HG02642 (cell line): ENCODE measurements around the gene HPCAL1.
"Not testable (repeated sequence)": the region's sequence is repeated elsewhere in the genome, so short reads cannot be mapped to it uniquely, and the experiment has no call there.

ENCODE experiments used
- ATAC-seq: cut with Tn5 transposase; IDR thresholded peaks from one replicate; pipeline ENCODE4 v1.9.1; 2021; ENCODE audit warnings: mild to moderate bottlenecking; ENCODE audit not compliant: unreplicated experiment, poor library complexity

The HPCAL1 gene

DNA sequence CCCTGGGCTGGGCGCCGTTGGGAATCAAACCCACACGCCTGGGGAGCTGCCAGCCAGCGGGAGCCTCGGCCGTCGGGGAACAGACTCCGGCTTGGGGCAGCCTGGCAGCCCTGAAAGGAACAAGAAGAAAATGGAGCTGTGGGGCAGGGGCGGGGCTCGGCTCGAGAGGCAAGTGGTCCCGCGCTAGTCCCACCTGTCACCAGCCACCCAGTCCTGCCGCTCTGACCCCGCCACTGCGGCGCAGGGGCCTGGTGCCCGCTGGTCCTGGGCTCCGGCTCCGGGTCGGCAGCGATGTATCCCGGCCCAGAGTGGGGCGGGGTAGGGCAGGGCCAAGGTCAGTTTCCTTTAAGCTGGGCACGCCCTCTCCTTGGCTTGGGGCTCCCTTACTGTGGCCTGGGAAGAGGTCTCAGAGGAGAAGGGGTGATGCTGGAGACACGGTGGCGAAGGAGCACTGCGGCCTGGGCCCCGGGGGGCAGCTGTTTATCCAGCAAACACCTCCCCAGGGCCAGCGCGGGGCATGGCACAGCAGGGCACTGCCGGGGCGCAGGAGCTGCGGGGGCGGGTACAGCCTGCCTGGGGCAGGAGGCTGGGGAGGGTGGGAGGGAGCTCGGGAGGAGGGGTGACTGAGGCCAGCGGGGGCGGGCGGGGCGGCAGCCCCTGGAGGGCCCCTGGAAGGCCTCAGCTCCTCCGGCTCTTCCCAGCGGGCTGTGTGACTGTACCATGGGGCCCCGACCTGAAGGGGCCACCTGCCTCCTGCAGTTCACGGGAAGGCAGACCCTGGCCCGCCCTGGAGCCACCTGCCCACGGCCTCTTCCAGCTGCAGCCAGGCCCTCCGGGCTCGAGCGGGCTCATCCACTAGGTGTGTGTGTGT, 129.8 kb downstream of the HPCAL1 start:
- ATAC-seq: peak; percentile 70

DNA sequence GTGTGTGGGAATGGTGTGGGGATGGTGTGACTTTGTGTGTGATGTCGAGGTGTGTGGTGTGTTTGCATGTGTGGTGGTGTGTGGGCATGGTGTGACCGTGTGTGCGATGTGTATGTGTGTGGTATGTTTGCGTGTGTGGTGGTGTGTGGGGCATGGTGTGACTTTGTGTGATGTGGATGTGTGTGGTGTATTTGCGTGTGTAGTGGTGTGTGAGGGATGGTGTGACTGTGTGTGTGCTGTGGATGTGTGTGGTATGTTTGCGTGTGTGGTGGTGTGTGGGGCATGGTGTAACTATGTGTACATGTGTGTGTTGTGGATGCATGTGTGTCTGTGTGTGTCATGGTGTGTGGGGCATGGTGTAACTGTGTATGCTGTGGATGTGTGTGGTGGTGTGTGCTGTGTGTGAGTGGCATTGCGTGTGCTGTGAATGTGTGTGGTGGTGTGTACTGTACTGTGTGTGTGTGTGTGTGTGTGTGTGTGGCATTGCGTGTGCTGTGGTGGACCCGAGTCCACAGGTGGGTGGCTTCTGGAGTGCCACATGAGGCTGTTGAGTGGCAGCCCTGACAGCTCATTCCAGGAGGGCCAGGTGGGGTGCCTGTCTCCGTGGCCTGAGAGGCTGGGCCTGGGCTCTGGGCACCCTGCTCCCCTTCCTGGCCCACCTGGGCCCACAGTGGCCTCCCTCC, 130.7 kb downstream of the HPCAL1 start:
- ATAC-seq: no peak

DNA sequence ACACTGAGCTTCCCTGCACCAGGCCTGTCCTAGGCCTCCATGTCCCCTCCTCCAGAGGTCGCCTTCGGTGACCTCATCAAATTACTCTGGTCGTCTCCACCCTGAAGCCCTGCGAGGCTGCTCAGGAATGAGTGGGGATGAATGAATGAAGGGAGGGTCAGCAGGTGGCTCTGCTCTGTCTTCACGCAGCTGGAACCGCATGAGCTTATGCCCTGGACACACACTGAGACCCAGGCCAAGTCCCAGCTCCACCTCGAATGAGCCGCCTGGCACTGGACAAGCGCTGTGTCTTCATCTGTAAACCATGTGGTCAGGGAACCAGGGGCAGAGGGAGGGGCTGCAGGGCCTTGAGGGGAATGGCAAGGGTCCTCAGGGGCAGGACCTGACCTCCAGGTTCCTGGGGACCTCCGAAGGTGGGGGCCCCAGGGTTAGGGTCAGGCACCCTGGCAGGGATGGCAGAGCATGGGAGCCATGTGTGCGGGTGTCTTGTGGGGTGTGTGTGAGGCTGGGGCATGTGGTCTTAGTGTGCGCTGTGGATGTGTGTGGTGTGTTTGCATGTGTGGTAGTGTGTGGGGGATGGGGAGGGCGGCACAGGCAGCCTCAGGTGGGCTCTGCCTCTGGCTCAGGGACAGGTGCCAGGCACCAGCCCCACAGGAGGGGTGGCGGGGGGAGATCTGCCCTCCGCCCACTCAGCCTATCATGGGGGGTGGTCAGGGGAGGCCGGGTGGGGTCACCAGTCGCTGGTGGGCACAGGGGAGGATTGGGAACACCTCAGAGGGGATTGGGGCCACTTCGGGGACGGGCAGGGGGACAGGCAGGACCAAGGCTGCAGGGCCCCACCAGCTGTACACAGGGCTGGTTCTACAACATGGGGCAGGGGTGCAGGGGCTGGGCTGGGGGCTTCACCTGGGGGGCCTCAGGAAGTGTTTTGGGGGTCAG, 131.5 kb downstream of the HPCAL1 start:
- ATAC-seq: no peak

DNA sequence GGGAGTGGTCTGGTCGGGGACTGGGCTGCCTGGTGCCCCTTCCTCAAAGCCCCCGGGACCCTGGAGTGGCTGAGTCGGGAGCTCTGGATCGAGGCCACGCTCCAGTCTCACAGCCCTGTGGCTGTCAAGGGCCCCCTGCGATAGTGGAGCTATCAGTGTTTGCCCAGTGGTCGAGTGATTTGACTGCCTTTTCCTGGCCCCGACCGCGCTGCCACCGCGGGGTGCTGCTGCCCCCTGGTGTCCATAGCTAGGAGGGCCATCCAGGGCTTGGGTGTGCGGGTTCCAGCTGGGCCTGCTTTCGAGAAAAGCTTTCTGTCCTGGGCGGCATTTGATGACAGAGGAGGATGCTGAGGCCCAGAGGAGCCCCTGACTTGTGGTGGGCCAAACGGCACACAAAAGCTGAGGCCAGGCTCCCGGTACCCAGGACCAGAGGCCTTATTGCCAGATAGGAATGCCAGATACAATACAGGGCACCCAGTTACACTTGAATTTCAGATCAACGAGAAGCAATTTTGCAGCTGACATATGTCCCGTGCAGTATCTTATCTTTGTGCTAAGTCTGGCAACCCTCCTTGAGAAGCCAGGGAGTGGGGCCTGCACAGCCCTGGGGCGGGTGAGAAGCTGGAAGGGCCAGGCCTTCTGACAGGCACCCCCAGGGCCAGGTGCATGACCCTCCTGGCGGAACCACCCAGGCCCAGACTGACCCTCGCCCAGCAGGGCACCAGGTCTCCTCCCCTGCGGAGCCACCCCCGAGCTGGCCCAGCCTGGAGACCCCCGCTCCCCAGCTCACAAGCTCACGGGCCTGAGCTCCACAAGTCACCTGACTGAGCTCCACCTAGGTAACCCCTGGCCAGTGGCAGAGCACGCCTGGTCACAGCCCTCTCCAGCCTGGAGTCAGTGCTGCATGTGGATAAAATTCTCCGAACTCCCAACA, 132.4 kb downstream of the HPCAL1 start:
- ATAC-seq: peak; percentile 65

DNA sequence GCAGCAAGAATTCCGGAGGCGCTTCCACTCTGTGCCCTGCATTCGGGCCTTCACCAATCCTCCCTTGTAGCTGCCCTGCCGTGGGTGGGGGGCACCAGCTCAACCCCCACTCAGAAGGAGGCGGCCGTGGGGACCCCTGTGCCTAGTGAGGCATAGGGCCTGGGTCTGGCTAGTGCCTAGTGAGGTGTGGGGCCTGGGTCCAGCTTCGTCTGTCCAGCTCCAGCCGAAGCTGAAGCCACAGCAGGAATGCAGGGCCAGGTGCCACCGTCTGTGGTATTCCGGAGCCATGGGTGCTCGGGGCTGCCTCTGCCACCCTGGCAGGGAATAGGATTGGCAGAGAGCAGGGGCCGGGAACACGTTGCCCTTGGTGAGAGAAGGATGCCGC, 133.1 kb downstream of the HPCAL1 start:
- no peak for ATAC-seq

DNA sequence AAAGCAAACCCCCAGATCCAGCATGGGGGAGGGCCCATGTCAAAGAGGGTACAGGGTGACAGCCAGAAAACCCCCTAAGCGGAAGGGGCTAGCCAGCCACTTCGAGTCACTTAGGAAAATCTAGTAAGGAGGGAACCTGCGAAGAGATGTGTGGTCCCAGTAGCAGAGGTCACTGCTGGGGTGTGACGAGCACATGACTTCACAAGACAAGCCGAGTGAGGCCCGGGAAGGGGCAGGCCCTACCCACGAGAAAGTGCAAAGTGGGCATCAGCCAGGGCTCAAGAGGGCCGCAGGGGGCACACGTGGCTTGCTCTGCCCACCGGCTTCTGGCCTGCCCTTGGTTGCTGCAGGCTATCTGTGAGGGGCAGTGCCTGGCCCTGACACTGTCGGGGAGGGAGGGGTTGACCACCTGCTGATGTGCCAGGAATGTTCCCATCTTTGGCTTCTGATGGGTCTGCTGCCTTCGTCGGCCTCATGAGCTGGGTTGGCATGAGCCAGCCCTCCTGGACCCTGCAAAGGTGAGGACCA, 133.9 kb downstream of the HPCAL1 start:
- no peak for ATAC-seq

DNA sequence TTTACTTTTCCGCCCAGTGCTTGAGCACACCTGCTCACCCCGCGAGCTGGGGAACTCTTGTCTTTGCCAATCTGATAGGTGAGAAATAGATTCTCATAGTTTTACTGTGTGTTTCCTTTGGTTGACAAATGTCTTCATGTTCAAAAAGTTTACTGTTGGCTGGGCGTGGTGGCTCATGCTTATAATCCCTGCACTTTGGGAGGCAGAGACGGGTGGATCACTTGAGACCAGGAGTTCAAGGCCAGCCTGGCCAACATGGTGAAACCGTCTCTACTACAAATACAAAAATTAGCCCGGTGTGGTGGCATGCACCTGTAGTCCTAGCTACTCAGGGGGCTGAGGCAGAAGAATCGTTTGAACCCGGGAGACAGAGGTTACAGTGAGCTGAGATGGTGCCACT, 135.1 kb downstream of the HPCAL1 start:
- ATAC-seq: no peak

DNA sequence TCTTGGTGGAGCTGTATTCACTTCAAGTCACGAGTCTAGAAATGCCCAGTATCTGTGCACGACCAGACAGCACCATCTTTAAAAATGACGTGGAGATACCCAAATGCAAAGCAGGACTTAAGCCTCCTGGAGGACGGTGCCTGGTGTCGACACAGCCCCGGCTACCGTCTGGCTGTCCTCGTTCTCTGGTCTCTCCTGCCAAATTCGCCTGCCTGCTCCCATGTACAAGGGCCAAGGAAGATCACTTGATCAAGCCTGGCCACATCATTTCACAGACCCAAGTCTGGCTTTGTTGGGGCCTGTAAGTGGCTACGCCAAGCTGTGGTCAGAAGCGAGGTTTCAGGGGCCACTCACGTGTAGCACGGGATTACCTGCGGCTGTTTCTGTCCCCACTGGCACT, 136.0 kb downstream of the HPCAL1 start:
- ATAC-seq: no peak

DNA sequence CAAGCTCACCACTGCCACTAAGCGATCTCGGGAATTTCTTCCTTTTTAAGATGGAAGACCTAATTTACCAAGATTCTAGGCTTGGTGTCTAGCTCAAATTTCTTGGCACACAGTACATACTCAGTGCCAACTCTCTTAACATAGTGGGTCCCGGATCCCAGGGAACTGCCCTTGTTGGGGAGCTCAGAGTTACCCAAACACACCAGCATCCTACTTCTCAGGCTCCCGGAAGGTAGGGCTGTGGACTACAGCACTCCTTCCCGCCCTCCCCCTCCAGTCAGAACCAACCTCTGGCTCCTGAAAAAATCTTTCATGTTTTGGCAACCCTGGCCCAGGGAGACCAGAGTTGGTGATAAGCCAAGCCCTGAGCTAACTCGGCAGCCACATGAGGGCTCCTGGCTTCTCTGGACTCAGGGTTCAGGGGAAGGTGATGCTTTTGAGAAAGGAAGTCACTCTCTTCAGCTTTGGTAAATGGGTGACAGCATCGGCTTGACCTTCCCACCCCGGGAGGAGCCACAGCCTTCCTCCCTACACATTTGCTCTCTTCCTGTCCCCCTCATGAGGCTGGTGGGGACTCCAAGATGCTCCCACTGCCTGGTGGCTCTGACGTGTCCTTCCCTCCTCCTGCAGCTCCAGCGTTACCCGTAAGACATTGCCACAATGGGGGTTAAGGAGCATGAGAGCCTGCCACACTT, 136.6 kb downstream of the HPCAL1 start:
- no peak for ATAC-seq

DNA sequence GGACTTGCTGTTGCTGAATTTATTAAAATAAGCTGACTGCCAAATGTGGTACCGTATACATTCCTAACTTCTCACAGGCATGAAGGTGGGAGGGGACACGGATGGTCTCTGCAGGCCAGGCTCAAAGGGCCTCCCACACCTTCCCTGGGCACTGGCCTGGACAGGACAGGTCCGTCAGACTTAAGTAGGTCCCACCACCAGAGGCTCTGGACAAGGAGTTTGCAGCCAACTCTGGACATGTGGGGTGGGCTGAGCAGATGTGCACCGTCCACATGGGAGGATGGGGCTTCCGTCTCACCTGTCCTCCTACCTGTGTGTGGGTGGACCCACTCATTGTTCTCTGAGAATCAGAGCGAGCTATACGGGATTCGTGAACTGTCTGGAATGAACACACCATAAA, 137.3 kb downstream of the HPCAL1 start:
- no peak for ATAC-seq

DNA sequence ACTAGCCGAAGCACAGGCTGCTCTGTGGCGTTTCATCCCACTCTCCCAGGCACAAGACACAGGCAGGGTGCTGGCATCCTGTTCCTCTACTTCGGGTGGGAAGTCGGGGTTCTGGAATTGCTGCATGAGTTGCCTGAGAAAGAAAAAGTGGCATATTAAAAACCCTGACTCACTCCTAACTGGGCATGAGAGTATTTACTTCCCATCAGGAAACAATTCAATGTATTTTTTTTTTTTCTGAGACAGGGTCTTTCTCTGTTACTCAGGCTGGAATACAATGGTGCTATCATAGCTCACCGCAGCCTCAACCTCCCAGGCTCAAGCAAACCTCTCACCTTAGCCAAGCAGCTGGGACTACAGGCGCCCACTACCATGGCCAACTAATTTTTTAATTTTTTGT, 138.0 kb downstream of the HPCAL1 start:
- ATAC-seq: no peak

DNA sequence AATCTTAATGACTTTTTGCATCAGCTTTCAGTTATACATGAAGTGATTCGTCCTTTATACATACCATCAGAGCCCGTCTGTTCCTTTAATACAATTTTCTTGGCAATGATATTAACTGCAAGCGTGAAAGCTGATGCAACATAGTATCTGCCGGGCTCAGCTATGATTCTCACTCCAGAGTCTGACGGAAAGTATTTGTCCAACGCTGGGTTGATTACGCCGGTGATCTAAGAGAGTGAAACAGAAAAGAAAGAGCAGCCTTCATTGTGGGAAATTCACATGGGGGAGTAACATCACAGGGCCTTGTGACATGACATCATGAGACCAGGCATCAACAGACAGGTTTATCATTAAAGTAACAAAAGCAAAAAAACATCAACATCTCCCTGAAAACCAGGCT, 139.2 kb downstream of the HPCAL1 start:
- no peak for ATAC-seq

DNA sequence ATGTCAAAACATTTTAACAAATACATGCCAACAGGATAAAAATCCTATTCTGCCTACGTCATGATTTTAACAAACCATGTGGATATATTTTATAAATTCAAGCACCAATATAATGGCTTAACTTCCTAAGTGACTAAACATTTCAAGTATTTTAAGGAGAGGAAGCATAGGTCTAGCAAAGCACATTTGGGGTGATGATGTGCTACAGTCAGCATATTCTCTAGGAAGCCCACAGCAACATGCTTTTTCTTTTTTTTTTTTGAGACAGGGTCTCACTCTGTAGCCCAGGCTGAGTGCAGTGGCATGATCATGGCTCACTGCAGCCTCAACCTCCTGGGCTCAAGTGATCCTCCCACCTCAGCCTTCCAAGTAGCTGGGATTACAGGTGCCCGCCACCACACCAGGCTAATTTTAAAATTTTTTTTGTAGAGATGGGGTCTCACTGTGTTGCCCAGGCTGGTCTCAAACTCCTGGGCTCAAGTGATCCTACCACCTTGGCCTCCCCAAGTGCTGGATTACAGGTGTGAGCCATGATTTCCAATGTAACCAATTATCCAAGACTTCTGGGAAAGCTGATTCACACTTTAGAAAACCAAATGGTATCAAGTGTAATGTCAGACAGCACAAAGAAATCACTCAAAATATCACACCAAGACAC, 139.9 kb downstream of the HPCAL1 start:
- ATAC-seq: not testable (repeated sequence)

DNA sequence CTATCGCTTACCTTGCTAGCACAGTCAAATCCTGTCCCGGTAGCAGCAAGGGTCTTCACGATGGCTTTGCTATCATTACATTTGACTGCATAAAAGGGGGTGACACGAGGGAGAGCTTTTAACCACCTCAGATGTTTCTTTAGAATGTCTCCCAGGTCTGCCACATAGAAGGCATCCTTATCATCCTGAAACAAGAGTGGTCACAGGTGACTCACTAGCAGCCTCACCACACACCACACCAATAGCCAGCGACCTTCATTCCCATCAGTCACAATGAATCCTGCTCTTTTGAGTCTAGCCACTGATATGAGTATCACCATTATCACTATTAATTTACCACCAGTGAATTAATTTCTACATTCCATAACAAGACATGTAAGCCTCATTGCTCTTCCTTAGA, 141.8 kb downstream of the HPCAL1 start:
- no peak for ATAC-seq

DNA sequence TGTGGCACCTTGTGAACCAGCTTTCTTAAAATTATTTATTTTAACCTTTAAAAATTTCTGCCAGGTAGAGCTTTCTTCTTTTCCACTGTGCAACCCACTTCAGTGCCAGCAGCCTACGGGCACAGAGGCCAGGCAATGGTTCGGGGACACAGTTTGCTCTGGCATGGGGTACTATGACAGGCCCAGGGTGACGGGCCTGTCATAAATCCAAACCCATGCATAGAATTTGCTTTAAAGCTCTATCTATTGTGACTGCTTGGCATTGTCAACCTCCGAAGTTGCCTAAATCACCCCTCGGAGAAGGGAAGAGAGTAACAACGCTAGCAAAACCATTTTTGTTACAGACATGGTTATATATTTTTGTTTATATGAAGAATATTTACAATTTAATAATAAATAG, 143.9 kb downstream of the HPCAL1 start:
- no peak for ATAC-seq

DNA sequence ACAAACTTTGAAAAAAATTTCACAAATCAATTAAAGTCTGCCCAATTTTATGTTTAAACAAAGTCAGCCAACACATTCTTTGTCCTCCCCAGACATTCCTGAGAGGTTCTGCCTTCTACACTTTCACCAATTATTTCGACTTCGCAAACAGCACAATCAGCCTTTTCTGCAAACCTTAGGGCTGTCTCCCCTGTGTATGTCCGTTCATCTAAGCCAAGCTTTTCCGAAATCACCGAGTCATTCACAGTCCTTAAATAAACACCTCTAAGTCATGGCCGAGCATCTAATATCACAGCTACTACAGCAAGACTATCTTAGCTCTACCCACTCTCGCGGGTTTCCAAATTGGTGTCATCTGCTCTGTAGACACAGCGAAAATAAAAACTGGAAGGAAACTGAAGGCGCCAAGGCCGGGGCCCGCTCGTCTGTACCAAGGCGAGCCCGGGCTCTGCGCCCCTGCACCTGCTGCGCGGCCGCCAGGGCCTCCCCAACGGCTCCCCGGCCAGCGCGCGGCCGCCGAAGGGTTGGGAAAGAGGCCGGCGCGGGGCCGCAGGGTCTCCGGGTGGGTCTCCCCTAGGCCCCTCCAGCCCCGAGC, 144.7 kb downstream of the HPCAL1 start:
- ATAC-seq: peak; percentile 28

DNA sequence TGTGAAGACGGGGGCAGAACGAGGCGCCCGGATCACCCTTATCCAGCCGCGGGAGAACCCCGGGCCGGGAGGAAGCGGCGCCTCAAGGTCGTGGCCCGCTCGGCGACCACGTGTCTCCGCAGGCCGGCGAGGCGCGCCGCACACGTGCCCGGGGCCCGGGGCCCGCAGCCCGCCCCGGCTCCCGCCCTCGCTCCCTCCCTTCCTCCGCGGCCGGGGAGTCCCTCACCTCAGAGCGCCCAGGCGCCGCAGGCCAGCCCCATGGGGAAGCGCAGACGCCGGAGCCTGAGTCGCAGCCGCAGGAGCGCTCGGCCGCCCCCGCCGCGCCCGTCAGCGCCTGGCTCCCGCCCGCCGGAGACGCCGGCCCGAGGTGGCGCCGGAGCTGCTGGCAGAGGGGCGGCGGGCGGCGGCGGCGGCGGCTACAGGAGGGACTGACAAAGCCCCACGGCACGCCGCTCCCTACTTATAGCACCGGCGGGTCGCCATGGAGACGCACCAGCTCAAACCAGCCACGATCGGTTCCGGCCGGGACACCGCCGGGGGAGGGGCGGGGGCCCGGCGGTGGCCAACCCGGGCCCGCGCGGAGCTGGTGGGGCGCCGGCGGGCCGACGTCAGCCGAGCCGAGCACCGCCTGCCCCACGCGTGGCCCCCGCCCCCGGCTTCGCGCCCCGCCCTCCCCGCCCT, 145.3 kb downstream of the HPCAL1 start, which contains the start of gene ODC1:
ODC1 (minus strand) TSS at position 433 of the 681 bp plus-strand sequence. CDS start 3,295 bp downstream, outside the sequence.
- peak; percentile 76 for ATAC-seq
